Breast epithelium (tissue), 4 donors: Measurements from ENCODE around the gene TMC5. TPM values are rescaled to one million over a fixed set of nuclear protein-coding genes. Genes with fewer than 3 reads are reported as not detected.

Source experiments
- DNase-seq, 2 donors: peaks; one replicate each; pipeline ENCODE4 v3.0.0-alpha.2; 2019; ENCODE audit warnings: low spot score in 2 of 2
- H3K27ac ChIP-seq, 2 donors: fragments of 200-600 bp; sonication (generic) in 1 of 2; one replicate each; pipeline ENCODE4 v1.5.1; 2016 to 2019; ENCODE audit warnings: mild to moderate bottlenecking in 1 of 2
- H3K27me3 ChIP-seq, 2 donors: fragments of 200-600 bp; sonication (generic) in 1 of 2; one replicate each; pipeline versions ENCODE4 v1.5.1 to v1.6.0; 2017 to 2019; ENCODE audit warnings: control low read depth in 1 of 2, mild to moderate bottlenecking in 1 of 2
- H3K36me3 ChIP-seq: fragments of 200-600 bp; one replicate; pipeline ENCODE4 v1.5.1; 2019
- H3K4me1 ChIP-seq, 2 donors: fragments of 200-600 bp; sonication (generic); one replicate each; pipeline ENCODE4 v1.5.1; 2016 to 2019; ENCODE audit warnings: control low read depth in 1 of 2
- H3K4me3 ChIP-seq, 3 donors: fragments of 200-600 bp; sonication (generic); 1 replicate in 2 of 3; 2 replicates in 1 of 3; pipeline ENCODE4 v1.5.1; 2016 to 2019; ENCODE audit warnings: mild to moderate bottlenecking in 3 of 3, moderate library complexity in 2 of 3
- H3K9me3 ChIP-seq, 2 donors: fragments of 200-600 bp; sonication (generic) in 1 of 2; one replicate each; pipeline ENCODE4 v1.5.1; 2016 to 2019; ENCODE audit warnings: control low read depth in 1 of 2
- CTCF ChIP-seq, 3 donors: fragments of 450-650 bp; IDR thresholded peaks; one replicate each; pipeline ENCODE4 v1.5.1; 2016 to 2017; ENCODE audit warnings: antibody characterized with exemption in 3 of 3, mild to moderate bottlenecking in 3 of 3, moderate library complexity in 3 of 3
- POLR2A ChIP-seq: fragments of 450-650 bp; IDR thresholded peaks from one replicate; pipeline ENCODE4 v1.6.1; 2016; ENCODE audit warnings: antibody characterized with exemption, mild to moderate bottlenecking, moderate library complexity
- POLR2AphosphoS5 ChIP-seq, 3 donors: sonication (generic); formaldehyde crosslinking; IDR thresholded peaks; one replicate each; pipeline ENCODE4 v1.6.1; 2017; ENCODE audit warnings: antibody characterized with exemption in 3 of 3
- intact Hi-C: fragments of 100-400 bp; cut with DNase I; formaldehyde crosslinking; loops from one replicate; pipeline ENCODE4 v1.15.1; 2023; ENCODE audit warnings: low total_unique reads
- total RNA-seq, 3 donors: library from RNA; depleted of rRNA; stranded (reverse); fragments of >200 nt; gene quantifications; one replicate each; pipeline ENCODE4 v1.1.0, GENCODE V29; 2016

The TMC5 gene
- total RNA-seq, 3 donors from 2014 or later: under 0.01 to 40.3 (median 28.8) TPM

GRCh38 chr16:19521471-19522396, 104.1 kb downstream of the TMC5 start, which contains the start of gene GDE1:
GDE1 (minus strand) TSS chr16:19522098; CDS start chr16:19521964, 134 bp downstream.
- TF ChIP-seq POLR2A (peak; percentile 80), CTCF (IDR thresholded peaks at IDR 0.05) (peak; percentile 15 to 25 (median 24)), POLR2AphosphoS5 (IDR thresholded peaks at IDR 0.05) (peak; percentile 55 to 87 (median 66))
- intact Hi-C loops: no loop called here
- peak; percentile 90 to 91 for DNase-seq
- Histone ChIP-seq H3K36me3 (no peaks in the 10 kb centered on the region), H3K9me3 (no peaks in the 10 kb centered on the region), H3K27me3 (no peaks in the 10 kb centered on the region), H3K4me1 (peaks cover 0 to 4% of the 10 kb centered on the region in 2 donors), H3K27ac (peak within 1 kb of the TSS; percentile 91 to 92), H3K4me3 (peak within 1 kb of the TSS; percentile 74 to 92 (median 79))

GRCh38 chr16:19522397-19522732, 104.7 kb downstream of the TMC5 start:
- Histone ChIP-seq H3K4me1 (peaks cover 0 to 4% of the 10 kb centered on the region in 2 donors), H3K27ac (peak overlapping the region; percentile 91 to 92), H3K4me3 (peak overlapping the region in 2 of 3 donors; percentile 79 to 92), H3K27me3 (no peaks in the 10 kb centered on the region), H3K36me3 (no peaks in the 10 kb centered on the region), H3K9me3 (no peaks in the 10 kb centered on the region)
- intact Hi-C loops: no loop called here
- DNase-seq: no peak
- TF ChIP-seq CTCF (IDR thresholded peaks at IDR 0.05) (no peak), POLR2AphosphoS5 (IDR thresholded peaks at IDR 0.05) (no peak), POLR2A (no peak)

- Histone ChIP-seq H3K9me3 (no peaks in the 10 kb centered on the region), H3K27ac (peak overlapping the region in 1 of 2 donors; percentile 91), H3K4me3 (no peak overlapping the region), H3K36me3 (no peaks in the 10 kb centered on the region), H3K27me3 (no peaks in the 10 kb centered on the region), H3K4me1 (peaks cover 0 to 4% of the 10 kb centered on the region in 2 donors)
- TF ChIP-seq POLR2AphosphoS5 (IDR thresholded peaks at IDR 0.05) (no peak), POLR2A (no peak), CTCF (IDR thresholded peaks at IDR 0.05) (no peak)
- DNase-seq: no peak
- intact Hi-C loops: no loop called here
Observed at GRCh38 chr16:19522760-19523159, 105.1 kb downstream of the TMC5 start.

GRCh38 chr16:19523184-19523558, 105.5 kb downstream of the TMC5 start:
- peaks cover 0 to 4% of the 10 kb centered on the region in 2 donors for H3K4me1 ChIP-seq
- intact Hi-C loops: no loop called here
- H3K27ac ChIP-seq: no peak overlapping the region
- TF ChIP-seq POLR2AphosphoS5 (IDR thresholded peaks at IDR 0.05) (no peak), POLR2A (no peak), CTCF (IDR thresholded peaks at IDR 0.05) (no peak)
- H3K27me3 ChIP-seq: no peaks in the 10 kb centered on the region
- no peaks in the 10 kb centered on the region for H3K36me3 ChIP-seq
- no peaks in the 10 kb centered on the region for H3K9me3 ChIP-seq
- H3K4me3 ChIP-seq: peak overlapping the region in 1 of 3 donors; percentile 92
- DNase-seq: no peak
